ENCODE results near the gene IFNB1.

Gene IFNB1

DNA sequence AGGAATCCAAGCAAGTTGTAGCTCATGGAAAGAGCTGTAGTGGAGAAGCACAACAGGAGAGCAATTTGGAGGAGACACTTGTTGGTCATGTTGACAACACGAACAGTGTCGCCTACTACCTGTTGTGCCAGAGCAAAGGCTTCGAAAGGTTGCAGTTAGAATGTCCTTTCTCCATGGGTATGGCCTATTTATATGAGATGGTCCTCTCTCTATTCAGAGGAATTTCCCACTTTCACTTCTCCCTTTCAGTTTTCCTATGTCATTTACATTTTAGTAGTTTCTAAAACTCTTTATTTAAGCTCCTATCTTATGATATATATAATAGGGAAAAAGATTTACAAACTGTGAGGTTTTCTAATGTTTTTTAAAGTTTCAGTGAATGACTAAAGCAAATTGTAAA lies at the start of gene IFNB1:
TSS of gene IFNB1 (minus strand) at position 162 of the 400 bp plus-strand sequence. CDS start at position 89, 73 bp downstream.
- H3K4me1 Mint-ChIP-seq (ENCODE audit: low read depth), result peaks cover 25% of the 10 kb centered on the region
- H3K27ac Mint-ChIP-seq, result no peak within 1 kb of the TSS
- no peaks in the 10 kb centered on the region for H3K36me3 Mint-ChIP-seq (ENCODE audit: low read depth)
- H3K27me3 Mint-ChIP-seq, result no peaks in the 10 kb centered on the region
- H3K4me3 Mint-ChIP-seq, result no peak within 1 kb of the TSS
- H3K9me3 Mint-ChIP-seq, result peaks cover 8% of the 10 kb centered on the region

- Mint-ChIP-seq H3K27me3 (peaks cover 27% of the 10 kb centered on the region), H3K9me3 (peaks cover 4% of the 10 kb centered on the region), H3K27ac (no peak overlapping the region), H3K4me1 (ENCODE audit: low read depth) (peaks cover 15% of the 10 kb centered on the region), H3K4me3 (no peak overlapping the region), H3K36me3 (ENCODE audit: low read depth) (no peaks in the 10 kb centered on the region)
Measured at GRCh38 chr9:21121595-21122251, 44.0 kb upstream of the IFNB1 start.

DNA sequence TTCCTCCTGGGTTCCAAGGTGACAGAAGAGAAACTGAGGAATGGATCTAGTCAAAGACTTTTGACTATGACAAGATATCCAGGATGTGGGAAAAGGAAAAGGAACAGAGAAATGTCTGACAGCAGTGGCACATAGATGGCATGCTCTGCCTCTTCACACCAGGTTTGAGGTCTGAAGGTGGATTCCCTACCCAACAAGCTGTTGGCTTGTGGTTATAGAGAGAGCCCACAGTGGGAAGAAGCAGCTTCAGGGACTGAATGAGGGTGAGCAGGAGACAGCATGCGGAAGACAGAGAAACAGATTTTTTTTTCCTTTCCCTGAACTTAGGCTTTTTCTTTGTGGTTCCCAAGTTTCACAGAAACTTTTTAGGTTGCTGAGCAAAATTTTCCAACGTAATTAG lies 43.3 kb upstream of the IFNB1 start:
- Mint-ChIP-seq H3K27ac (peak overlapping the region; percentile 17), H3K9me3 (peaks cover 4% of the 10 kb centered on the region), H3K4me1 (ENCODE audit: low read depth) (peaks cover 15% of the 10 kb centered on the region), H3K4me3 (no peak overlapping the region), H3K36me3 (ENCODE audit: low read depth) (no peaks in the 10 kb centered on the region), H3K27me3 (peaks cover 28% of the 10 kb centered on the region)

DNA sequence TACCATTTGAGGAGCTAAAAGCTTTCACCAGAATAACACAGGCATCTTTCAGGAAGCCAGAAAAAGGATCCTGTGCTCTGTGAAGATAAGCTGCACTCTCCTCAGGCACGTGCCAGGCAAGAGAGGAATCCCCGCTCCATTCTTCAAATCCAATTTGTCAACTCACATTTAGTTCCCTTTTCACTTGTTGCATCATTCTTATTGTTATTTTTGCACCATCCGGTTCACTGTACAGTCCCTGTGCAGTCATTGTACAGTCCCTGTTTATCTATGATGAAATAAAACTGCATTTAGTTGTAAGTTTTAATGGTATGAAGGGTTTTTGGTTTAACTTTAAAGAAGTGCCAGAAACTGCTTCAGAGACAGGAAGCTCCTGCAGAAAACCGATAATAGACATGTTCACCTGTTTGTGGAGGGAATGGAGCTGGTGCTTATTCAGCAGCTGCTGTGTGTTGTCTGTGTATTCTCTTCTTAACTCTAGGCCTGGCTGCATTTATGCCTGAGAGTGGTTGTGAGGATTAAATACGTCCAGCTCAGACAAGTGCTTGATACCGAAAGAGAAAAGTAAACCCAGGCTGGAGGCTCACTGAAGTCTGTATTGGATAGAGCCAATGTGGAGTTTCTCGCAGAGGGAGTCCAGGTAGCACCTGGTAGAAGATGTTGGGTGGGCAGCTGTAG lies 41.5 kb upstream of the IFNB1 start:
- Mint-ChIP-seq H3K4me3 (no peak overlapping the region), H3K9me3 (peaks cover 1% of the 10 kb centered on the region), H3K27ac (no peak overlapping the region), H3K4me1 (ENCODE audit: low read depth) (peaks cover 15% of the 10 kb centered on the region), H3K36me3 (ENCODE audit: low read depth) (no peaks in the 10 kb centered on the region), H3K27me3 (peaks cover 26% of the 10 kb centered on the region)

DNA sequence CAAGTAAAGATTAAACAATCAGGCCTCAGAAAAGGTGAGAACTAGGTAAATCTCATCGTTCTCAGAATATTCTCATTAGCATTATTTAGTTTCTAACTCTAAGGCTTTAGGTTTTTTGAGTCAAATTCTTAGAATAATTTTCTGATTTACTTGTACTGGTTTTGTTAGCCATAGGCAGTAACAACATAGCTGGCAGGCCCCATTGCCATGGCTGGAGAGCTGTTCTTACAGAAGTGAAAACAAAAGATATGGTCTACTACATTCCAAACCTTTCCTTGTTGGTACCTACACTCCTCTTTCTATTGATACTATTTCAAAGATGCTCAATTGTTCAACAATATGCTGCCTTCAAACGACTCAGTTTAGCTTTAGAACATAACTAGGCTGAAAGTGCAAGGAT lies 36.6 kb upstream of the IFNB1 start:
- Mint-ChIP-seq H3K4me1 (ENCODE audit: low read depth) (no peaks in the 10 kb centered on the region), H3K9me3 (no peaks in the 10 kb centered on the region), H3K4me3 (no peak overlapping the region), H3K36me3 (ENCODE audit: low read depth) (no peaks in the 10 kb centered on the region), H3K27me3 (peaks cover 20% of the 10 kb centered on the region), H3K27ac (no peak overlapping the region)

- H3K9me3 Mint-ChIP-seq, result no peaks in the 10 kb centered on the region
- H3K4me1 Mint-ChIP-seq (ENCODE audit: low read depth), result no peaks in the 10 kb centered on the region
- H3K27me3 Mint-ChIP-seq, result peaks cover 3% of the 10 kb centered on the region
- H3K4me3 Mint-ChIP-seq, result no peak overlapping the region
- H3K36me3 Mint-ChIP-seq (ENCODE audit: low read depth), result no peaks in the 10 kb centered on the region
- no peak overlapping the region for H3K27ac Mint-ChIP-seq
Measured at GRCh38 chr9:21110708-21111576, 33.2 kb upstream of the IFNB1 start.

DNA sequence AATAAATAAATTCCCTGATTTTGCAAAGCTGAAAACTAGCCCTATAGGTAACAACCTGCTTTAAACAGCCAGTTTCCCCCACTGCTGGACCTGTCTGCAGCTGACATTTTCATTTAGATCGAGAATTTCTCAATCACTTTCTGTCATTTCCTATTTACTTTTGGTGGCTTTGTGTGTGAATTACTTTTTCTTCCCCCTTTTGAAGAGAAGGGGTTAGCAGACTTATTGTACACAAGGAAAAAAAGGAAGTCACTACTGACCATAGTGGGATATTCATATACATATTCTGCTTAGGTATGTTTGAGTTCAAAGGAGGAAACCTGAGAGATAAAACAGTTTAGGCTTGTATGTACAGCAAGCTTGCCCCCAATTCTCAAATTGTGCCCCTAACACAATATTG lies 27.0 kb upstream of the IFNB1 start:
- Mint-ChIP-seq H3K27ac (no peak overlapping the region), H3K36me3 (ENCODE audit: low read depth) (no peaks in the 10 kb centered on the region), H3K4me1 (ENCODE audit: low read depth) (peaks cover 8% of the 10 kb centered on the region), H3K27me3 (no peaks in the 10 kb centered on the region), H3K4me3 (no peak overlapping the region), H3K9me3 (no peaks in the 10 kb centered on the region)

DNA sequence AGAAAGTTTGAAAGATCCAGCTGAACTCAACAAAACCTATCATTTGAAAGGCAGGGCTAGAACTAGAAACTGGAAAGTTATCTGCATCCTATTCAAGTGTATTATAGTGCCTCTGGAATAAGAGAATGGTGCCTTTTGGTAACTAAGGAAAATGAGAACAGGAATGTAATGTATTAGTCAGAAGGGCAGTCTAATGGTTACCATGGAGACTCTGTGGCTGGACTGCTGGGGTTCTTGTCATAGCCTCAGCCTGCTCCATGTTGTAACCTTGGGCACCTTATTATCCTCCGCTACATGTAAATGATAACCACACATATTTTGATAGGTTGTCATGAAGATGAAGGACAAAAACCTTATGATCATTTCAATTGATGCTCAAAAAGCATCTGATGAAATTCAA lies 24.6 kb upstream of the IFNB1 start:
- Mint-ChIP-seq H3K27ac (no peak overlapping the region), H3K4me1 (ENCODE audit: low read depth) (peaks cover 14% of the 10 kb centered on the region), H3K27me3 (no peaks in the 10 kb centered on the region), H3K36me3 (ENCODE audit: low read depth) (no peaks in the 10 kb centered on the region), H3K4me3 (no peak overlapping the region), H3K9me3 (no peaks in the 10 kb centered on the region)

DNA sequence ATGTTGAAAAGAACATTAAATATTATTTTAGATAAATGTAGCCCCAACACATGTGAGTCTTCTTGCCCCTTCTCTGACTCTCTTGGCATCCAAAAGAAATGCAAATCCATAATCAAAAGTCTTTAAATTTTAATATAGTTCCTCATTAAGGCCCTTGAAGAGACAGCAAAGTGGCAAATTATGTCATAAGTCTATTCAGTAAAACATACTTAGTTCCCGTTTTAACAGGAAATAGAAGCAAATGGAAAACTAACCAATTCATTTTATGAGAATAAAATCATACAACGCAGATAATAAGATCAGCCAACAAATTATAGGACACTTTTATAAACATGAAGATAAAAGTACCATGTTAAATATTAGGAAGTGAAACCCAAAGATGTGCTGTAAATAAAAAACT lies 20.1 kb upstream of the IFNB1 start:
- Mint-ChIP-seq H3K4me1 (ENCODE audit: low read depth) (peaks cover 38% of the 10 kb centered on the region), H3K9me3 (no peaks in the 10 kb centered on the region), H3K27ac (no peak overlapping the region), H3K27me3 (no peaks in the 10 kb centered on the region), H3K36me3 (ENCODE audit: low read depth) (no peaks in the 10 kb centered on the region), H3K4me3 (no peak overlapping the region)

DNA sequence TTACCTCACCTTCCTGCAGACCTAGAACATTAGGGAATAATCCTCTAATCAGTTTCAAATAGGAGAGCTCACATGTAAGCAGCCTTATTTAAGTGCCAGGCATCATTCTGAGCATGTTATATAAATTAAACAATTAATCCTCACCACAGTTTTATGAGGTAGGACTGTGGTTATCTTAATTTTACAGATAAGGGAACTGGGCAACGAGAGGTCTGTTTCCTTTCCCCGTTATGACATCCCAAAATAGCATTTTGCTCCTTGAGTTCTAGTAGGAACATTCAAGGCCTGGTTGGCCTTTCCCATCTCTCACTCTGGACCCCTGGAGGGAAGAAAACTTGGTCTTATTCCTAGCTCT lies 19.1 kb upstream of the IFNB1 start:
- no peaks in the 10 kb centered on the region for H3K27me3 Mint-ChIP-seq
- H3K4me1 Mint-ChIP-seq (ENCODE audit: low read depth), result peaks cover 42% of the 10 kb centered on the region
- H3K4me3 Mint-ChIP-seq, result peak overlapping the region; percentile 80
- H3K27ac Mint-ChIP-seq, result peak overlapping the region; percentile 89
- no peaks in the 10 kb centered on the region for H3K9me3 Mint-ChIP-seq
- H3K36me3 Mint-ChIP-seq (ENCODE audit: low read depth), result no peaks in the 10 kb centered on the region

GRCh38 chr9:21096172-21096900 lies 18.6 kb upstream of the IFNB1 start:
- no peaks in the 10 kb centered on the region for H3K36me3 Mint-ChIP-seq (ENCODE audit: low read depth)

GRCh38 chr9:21095561-21095960 lies 17.8 kb upstream of the IFNB1 start:
- Mint-ChIP-seq H3K4me3 (peak overlapping the region; percentile 80), H3K9me3 (no peaks in the 10 kb centered on the region), H3K4me1 (ENCODE audit: low read depth) (peaks cover 47% of the 10 kb centered on the region), H3K36me3 (ENCODE audit: low read depth) (no peaks in the 10 kb centered on the region), H3K27ac (peak overlapping the region; percentile 89), H3K27me3 (no peaks in the 10 kb centered on the region)

More at GRCh38 chr9:21096172-21096900, 18.6 kb upstream of the IFNB1 start:
- H3K4me1 Mint-ChIP-seq (ENCODE audit: low read depth), result peaks cover 48% of the 10 kb centered on the region
- peak overlapping the region; percentile 89 for H3K27ac Mint-ChIP-seq
- H3K9me3 Mint-ChIP-seq, result no peaks in the 10 kb centered on the region
- no peaks in the 10 kb centered on the region for H3K27me3 Mint-ChIP-seq
- H3K4me3 Mint-ChIP-seq, result peak overlapping the region; percentile 80

DNA sequence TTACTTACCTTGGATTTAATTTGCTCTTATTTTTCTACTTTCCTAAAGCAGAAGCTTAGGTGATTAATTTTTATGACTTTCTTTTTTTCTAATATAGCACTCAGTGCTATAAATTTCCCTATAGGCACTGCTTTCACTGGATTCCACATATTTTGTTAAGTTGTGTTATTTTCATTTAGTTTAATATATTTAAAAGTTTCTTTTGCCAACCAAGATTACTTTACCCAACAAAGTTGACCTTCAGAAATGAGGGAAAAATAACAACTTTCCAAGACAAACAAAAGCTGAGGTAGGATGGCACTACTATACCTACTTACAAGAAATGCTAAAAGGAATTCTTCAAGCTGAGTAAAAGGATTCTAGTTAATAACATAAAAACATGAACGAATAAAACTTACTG lies 8.8 kb upstream of the IFNB1 start:
- Mint-ChIP-seq H3K36me3 (ENCODE audit: low read depth) (no peaks in the 10 kb centered on the region), H3K9me3 (peaks cover 6% of the 10 kb centered on the region), H3K4me3 (no peak overlapping the region), H3K4me1 (ENCODE audit: low read depth) (peaks cover 23% of the 10 kb centered on the region), H3K27ac (no peak overlapping the region), H3K27me3 (no peaks in the 10 kb centered on the region)

- H3K4me1 Mint-ChIP-seq (ENCODE audit: low read depth), result peaks cover 30% of the 10 kb centered on the region
- H3K4me3 Mint-ChIP-seq, result no peak overlapping the region
- no peaks in the 10 kb centered on the region for H3K27me3 Mint-ChIP-seq
- no peak overlapping the region for H3K27ac Mint-ChIP-seq
- H3K36me3 Mint-ChIP-seq (ENCODE audit: low read depth), result no peaks in the 10 kb centered on the region
- peaks cover 10% of the 10 kb centered on the region for H3K9me3 Mint-ChIP-seq
Measured at GRCh38 chr9:21085005-21085404, 7.3 kb upstream of the IFNB1 start.

Measured in stimulated activated naive CD8-positive, alpha-beta T cell treated with anti-CD3 and anti-CD28 coated beads, Interleukin-15, Interleukin-2, amounts not matched to agents 100 ng/mL and 50 ng/mL, for 24 hours (primary cell).